ENCODE data around the gene NKX2-4.

DNA sequence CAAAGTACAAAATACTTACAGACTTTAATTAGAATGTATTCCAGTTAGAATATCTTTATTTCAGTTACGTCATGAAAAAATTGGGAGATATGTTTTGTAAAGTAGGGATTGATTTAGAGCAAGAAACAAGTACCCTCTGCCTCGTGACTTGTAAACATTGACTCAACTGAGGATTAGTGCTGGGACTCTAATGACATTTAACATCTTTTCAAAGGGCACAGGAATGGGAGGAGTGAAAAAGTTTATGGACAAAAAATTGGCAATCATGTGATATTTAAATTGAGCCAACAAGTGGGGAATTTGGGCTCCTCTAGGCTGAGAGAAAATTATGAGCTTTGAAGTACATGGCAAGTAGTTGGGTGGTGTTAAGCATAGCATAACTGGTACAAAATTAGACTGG is 25.3 kb downstream of the NKX2-4 start:
- TF ChIP-seq, protein P1, sequence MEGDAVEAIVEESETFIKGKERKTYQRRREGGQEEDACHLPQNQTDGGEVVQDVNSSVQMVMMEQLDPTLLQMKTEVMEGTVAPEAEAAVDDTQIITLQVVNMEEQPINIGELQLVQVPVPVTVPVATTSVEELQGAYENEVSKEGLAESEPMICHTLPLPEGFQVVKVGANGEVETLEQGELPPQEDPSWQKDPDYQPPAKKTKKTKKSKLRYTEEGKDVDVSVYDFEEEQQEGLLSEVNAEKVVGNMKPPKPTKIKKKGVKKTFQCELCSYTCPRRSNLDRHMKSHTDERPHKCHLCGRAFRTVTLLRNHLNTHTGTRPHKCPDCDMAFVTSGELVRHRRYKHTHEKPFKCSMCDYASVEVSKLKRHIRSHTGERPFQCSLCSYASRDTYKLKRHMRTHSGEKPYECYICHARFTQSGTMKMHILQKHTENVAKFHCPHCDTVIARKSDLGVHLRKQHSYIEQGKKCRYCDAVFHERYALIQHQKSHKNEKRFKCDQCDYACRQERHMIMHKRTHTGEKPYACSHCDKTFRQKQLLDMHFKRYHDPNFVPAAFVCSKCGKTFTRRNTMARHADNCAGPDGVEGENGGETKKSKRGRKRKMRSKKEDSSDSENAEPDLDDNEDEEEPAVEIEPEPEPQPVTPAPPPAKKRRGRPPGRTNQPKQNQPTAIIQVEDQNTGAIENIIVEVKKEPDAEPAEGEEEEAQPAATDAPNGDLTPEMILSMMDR (IDR thresholded peaks at IDR 0.05), result no peak
- no peak for TF ChIP-seq BHLHE40 (IDR thresholded peaks at IDR 0.05; ENCODE audit: low read depth, low read length)

Data from A549 (cell line).